Psoas muscle (tissue), 8 donors: Measurements from ENCODE around the gene SLC6A17. TPM values are rescaled to one million over a fixed set of nuclear protein-coding genes. Genes with fewer than 3 reads are reported as not detected.
A peak's percentile ranks its signal among the peaks of the same experiment; 100 is the strongest.

Source experiments
- ATAC-seq, 4 donors: fragments of 200-7000 bp; cut with Tn5 transposase; one replicate each; pipeline ENCODE4 v1.9.1; 2020; ENCODE audit warnings: moderate library complexity in 3 of 4, mild to moderate bottlenecking in 2 of 4
- DNase-seq, 2 donors: peaks; one replicate each; pipeline ENCODE4 v3.0.0-alpha.2; 2020
- H3K27ac ChIP-seq: fragments of 200-600 bp; one replicate; pipeline ENCODE4 v1.8.0; 2022
- H3K27me3 ChIP-seq, 3 donors: fragments of 200-600 bp in 1 of 3; one replicate each; pipeline versions ENCODE4 v1.6.1 to v1.8.0; 2013 to 2022; ENCODE audit warnings: low read length in 2 of 3, mild to moderate bottlenecking in 2 of 3, moderate library complexity in 1 of 3; ENCODE audit not compliant: insufficient read depth in 3 of 3
- H3K36me3 ChIP-seq, 2 donors: fragments of 200-600 bp in 1 of 2; one replicate each; pipeline versions ENCODE4 v1.6.1 to v1.8.0; 2013 to 2022; ENCODE audit warnings: low read depth in 1 of 2, mild to moderate bottlenecking in 1 of 2, moderate library complexity in 1 of 2; ENCODE audit not compliant: insufficient read depth in 1 of 2
- H3K4me1 ChIP-seq: fragments of 200-600 bp; one replicate; pipeline ENCODE4 v1.8.0; 2022
- H3K4me3 ChIP-seq: fragments of 200-600 bp; one replicate; pipeline ENCODE4 v1.8.0; 2022; ENCODE audit warnings: mild to moderate bottlenecking
- H3K9me3 ChIP-seq: fragments of 200-600 bp; one replicate; pipeline ENCODE4 v1.8.0; 2022
- CTCF ChIP-seq: fragments of 200-600 bp; IDR thresholded peaks from one replicate; pipeline ENCODE4 v1.8.0; 2022; ENCODE audit warnings: antibody characterized with exemption
- WGBS, 3 donors: extraction: QIAGEN DNeasy Blood & Tissue Kit; methylation state at CpG; one replicate each; pipeline versions ENCODE4 v1.1.6 to v1.1.7; 2013; 5-methylcytosine and 5-hydroxymethylcytosine counted together
- intact Hi-C, 2 donors: fragments of 100-400 bp; cut with DNase I; formaldehyde crosslinking; loops; one replicate each; pipeline versions ENCODE4 v1.11.0 to v1.14.2; 2022
- polyA plus RNA-seq, 3 donors: library from polyadenylated mRNA; stranded (reverse); fragments of 200-250 nt; gene quantifications; one replicate each; pipeline ENCODE4 v1.2.3, GENCODE V29; 2013
- total RNA-seq, 4 donors: library from RNA; stranded (reverse); fragmentation: NEBNext Ultra II Directional in 2 of 4; extraction: Animal tissue kit (Norgen Biotek cat#: 25700) in 2 of 4; gene quantifications; one replicate each; pipeline versions ENCODE4 v1.2.1 to v1.2.4, GENCODE V29; 2021 to 2023
- donor health status: healthy with polysubstance abuse.
- donor health status: DM: no; HTN: no; CAD: no; lungs with moderate emphysema.
- donor health status: Bipolar disorder and iron deficiency.
- donor health status: healthy.
- donor health status: DM: yes; HTN: yes; CAD: no.
- donor health status: DM: no; HTN: no; CAD: no.
- donor health status: DM: no; HTN: no; CAD: no.
- donor health status: DM: yes; HTN: yes; CAD: no.

Gene SLC6A17
- total and polyA plus RNA-seq, 7 donors = 0.03 to 0.19 (median 0.10) TPM

GRCh38 chr1:110187139-110187890 lies 37.0 kb downstream of the SLC6A17 start:
- TF ChIP-seq CTCF = no peak
- ATAC-seq = peak in 3 of 4 donors; percentile 45 to 49 (median 46)
- Histone ChIP-seq H3K4me1 (peaks cover 10% of the 10 kb centered on the region), H3K27me3 (peaks cover 0 to 15% (median 2%) of the 10 kb centered on the region in 3 donors), H3K4me3 (no peak overlapping the region), H3K9me3 (no peaks in the 10 kb centered on the region), H3K36me3 (no peaks in the 10 kb centered on the region), H3K27ac (peak overlapping the region; percentile 42)
- WGBS, 3 donors = 36 to 66% (median 49%) methylated on average over 10 of the region's 10 CpGs
- peak in 1 of 2 donors; percentile 18 for DNase-seq
- intact Hi-C loops = no loop called here

GRCh38 chr1:110188035-110188618 lies 37.8 kb downstream of the SLC6A17 start:
- peak; percentile 71 to 90 (median 84) for ATAC-seq
- H3K36me3 ChIP-seq = no peaks in the 10 kb centered on the region
- peaks cover 10% of the 10 kb centered on the region for H3K4me1 ChIP-seq
- intact Hi-C loops = no loop called here
- no peak overlapping the region for H3K4me3 ChIP-seq
- H3K27me3 ChIP-seq = peaks cover 0 to 12% (median 2%) of the 10 kb centered on the region in 3 donors
- TF ChIP-seq CTCF = no peak
- H3K9me3 ChIP-seq = no peaks in the 10 kb centered on the region
- DNase-seq = peak in 1 of 2 donors; percentile 38
- 16 to 24% (median 18%) methylated on average over 6 of the region's 6 CpGs for WGBS, 3 donors
- H3K27ac ChIP-seq = peak overlapping the region; percentile 55

GRCh38 chr1:110189181-110189580 lies 38.9 kb downstream of the SLC6A17 start:
- no peaks in the 10 kb centered on the region for H3K9me3 ChIP-seq
- no peaks in the 10 kb centered on the region for H3K36me3 ChIP-seq
- peaks cover 10% of the 10 kb centered on the region for H3K4me1 ChIP-seq
- no peak overlapping the region for H3K4me3 ChIP-seq
- WGBS, 3 donors = 81 to 87% (median 82%) methylated on average over 6 of the region's 6 CpGs
- ATAC-seq = no peak
- DNase-seq = peak in 1 of 2 donors; percentile 26
- intact Hi-C loops = no loop called here
- H3K27ac ChIP-seq = peak overlapping the region; percentile 55
- TF ChIP-seq CTCF = no peak
- peaks cover 0 to 8% (median 0%) of the 10 kb centered on the region in 3 donors for H3K27me3 ChIP-seq

GRCh38 chr1:110190282-110190929 lies 40.1 kb downstream of the SLC6A17 start:
- no peaks in the 10 kb centered on the region for H3K36me3 ChIP-seq
- H3K4me1 ChIP-seq = peaks cover 10% of the 10 kb centered on the region
- DNase-seq (peak in 1 of 2 donors; percentile 60), ATAC-seq (peak in 2 of 4 donors; percentile 12 to 57)
- WGBS, 3 donors = 56 to 58% (median 57%) methylated on average over 8 of the region's 8 CpGs
- intact Hi-C loops = no loop called here
- H3K27ac ChIP-seq = no peak overlapping the region
- H3K27me3 ChIP-seq = no peaks in the 10 kb centered on the region
- TF ChIP-seq CTCF = no peak
- no peaks in the 10 kb centered on the region for H3K9me3 ChIP-seq
- H3K4me3 ChIP-seq = no peak overlapping the region
